ENCODE data around the gene COL9A1.

- TF ChIP-seq POLR2A (IDR thresholded peaks at IDR 0.05) = no peak
- no peak for TF ChIP-seq CTCF (IDR thresholded peaks at IDR 0.05)
These were observed 50.3 kb downstream of the COL9A1 start for GRCh38 chr6:70252604-70253003.
